Left lung (tissue), 14 donors: ENCODE measurements around the gene NSL1. TPM values are rescaled to one million over a fixed set of nuclear protein-coding genes. Genes with fewer than 3 reads are reported as not detected.
"Not testable (repeated sequence)": the region's sequence is repeated elsewhere in the genome, so short reads cannot be mapped to it uniquely, and the experiment has no call there.

Experiments used
- ATAC-seq: fragments of 200-7000 bp; cut with Tn5 transposase; one replicate; pipeline ENCODE4 v1.9.1; 2020; ENCODE audit warnings: moderate library complexity
- DNase-seq, 4 donors: peaks; one replicate each; pipeline ENCODE4 v3.0.0-alpha.2; 2013 to 2020
- H3K27ac ChIP-seq, 2 donors: fragments of 200-600 bp; sonication (generic) in 1 of 2; one replicate each; pipeline versions ENCODE4 v1.5.0 to v1.8.0; 2020 to 2021
- H3K27me3 ChIP-seq, 2 donors: fragments of 200-600 bp; sonication (generic) in 1 of 2; one replicate each; pipeline versions ENCODE4 v1.5.0 to v1.8.0; 2020 to 2021
- H3K36me3 ChIP-seq, 2 donors: fragments of 200-600 bp; sonication (generic) in 1 of 2; one replicate each; pipeline versions ENCODE4 v1.5.0 to v1.8.0; 2020 to 2021
- H3K4me1 ChIP-seq, 2 donors: fragments of 200-600 bp; one replicate each; pipeline ENCODE4 v1.8.0; 2021
- H3K4me3 ChIP-seq, 2 donors: fragments of 200-600 bp; sonication (generic) in 1 of 2; one replicate each; pipeline versions ENCODE4 v1.5.0 to v1.8.0; 2020 to 2021; ENCODE audit warnings: mild to moderate bottlenecking in 1 of 2
- H3K9me3 ChIP-seq, 2 donors: fragments of 200-600 bp; sonication (generic) in 1 of 2; one replicate each; pipeline versions ENCODE4 v1.5.0 to v1.8.0; 2020 to 2021
- CTCF ChIP-seq, 2 donors: fragments of 200-600 bp; sonication (generic) in 1 of 2; IDR thresholded peaks; one replicate each; pipeline versions ENCODE4 v1.5.0 to v1.8.0; 2021; ENCODE audit warnings: antibody characterized with exemption in 2 of 2
- intact Hi-C, 2 donors: fragments of 100-400 bp; cut with DNase I; formaldehyde crosslinking; loops; one replicate each; pipeline versions ENCODE4 v1.11.2 to v1.14.2; 2022
- long read RNA-seq, 12 donors: library from polyadenylated mRNA in 2 of 12; unstranded in 2 of 12; transcript quantifications; one replicate each; pipeline ENCODE4 v2.0.0 and lab custom pipeline, GENCODE V29; 2019 to 2026
- polyA plus RNA-seq, 6 donors: library from polyadenylated mRNA; unstranded; fragments of 120-200 nt; gene quantifications; one replicate each; pipeline ENCODE4 v1.2.1, GENCODE V29; 2013; ENCODE audit not compliant: insufficient read length in 6 of 6
- total RNA-seq, 2 donors: library from RNA; stranded (reverse); fragmentation: NEBNext Ultra II Directional; extraction: Animal tissue kit (Norgen Biotek cat#: 25700); gene quantifications; one replicate each; pipeline ENCODE4 v1.2.1, GENCODE V29; 2021
- donor health status: DM: no; HTN: yes; CAD: no.
- donor health status: DM: no; HTN: no; CAD: no.

NSL1 gene, protein sequence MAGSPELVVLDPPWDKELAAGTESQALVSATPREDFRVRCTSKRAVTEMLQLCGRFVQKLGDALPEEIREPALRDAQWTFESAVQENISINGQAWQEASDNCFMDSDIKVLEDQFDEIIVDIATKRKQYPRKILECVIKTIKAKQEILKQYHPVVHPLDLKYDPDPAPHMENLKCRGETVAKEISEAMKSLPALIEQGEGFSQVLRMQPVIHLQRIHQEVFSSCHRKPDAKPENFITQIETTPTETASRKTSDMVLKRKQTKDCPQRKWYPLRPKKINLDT
- total RNA-seq: 10 to 100 TPM; 31.1 to 33.5 TPM
- polyA plus RNA-seq: 10 to 100 TPM; 34.8 to 43.7 (median 42.1) TPM
- long read RNA-seq, donor 1, transcript NSL1-202 (6 exons, 2,317 nt): major isoform, 21 of 26 reads
- long read RNA-seq, donor 1, partial matches to known transcripts: 0 of 26 reads
- long read RNA-seq, donor 1, other reads (novel, unspliced or antisense): 0 of 26 reads
- long read RNA-seq, donor 2, transcript NSL1-202 (6 exons, 2,317 nt): major isoform, 17 of 19 reads
- long read RNA-seq, donor 2, partial matches to known transcripts: 0 of 19 reads
- long read RNA-seq, donor 2, other reads (novel, unspliced or antisense): 0 of 19 reads
- long read RNA-seq, donor 3, transcript NSL1-202 (6 exons, 2,317 nt): major isoform, 16 of 21 reads
- long read RNA-seq, donor 3, partial matches to known transcripts: 0 of 21 reads
- long read RNA-seq, donor 3, other reads (novel, unspliced or antisense): 0 of 21 reads
- long read RNA-seq, donor 4, transcript NSL1-202 (6 exons, 2,317 nt): major isoform, 19 of 26 reads
- long read RNA-seq, donor 4, partial matches to known transcripts: 0 of 26 reads
- long read RNA-seq, donor 4, other reads (novel, unspliced or antisense): 5 of 26 reads
- long read RNA-seq, donor 5, transcript NSL1-202 (6 exons, 2,317 nt): major isoform, 10 of 11 reads
- long read RNA-seq, donor 5, partial matches to known transcripts: 0 of 11 reads
- long read RNA-seq, donor 5, other reads (novel, unspliced or antisense): 0 of 11 reads
- long read RNA-seq, donor 6, transcript NSL1-202 (6 exons, 2,317 nt): major isoform, 32 of 35 reads
- long read RNA-seq, donor 6, partial matches to known transcripts: 0 of 35 reads
- long read RNA-seq, donor 6, other reads (novel, unspliced or antisense): 0 of 35 reads
- long read RNA-seq, donor 7, transcript NSL1-202 (6 exons, 2,317 nt): major isoform, 10 of 11 reads
- long read RNA-seq, donor 7, partial matches to known transcripts: 0 of 11 reads
- long read RNA-seq, donor 7, other reads (novel, unspliced or antisense): 0 of 11 reads
- long read RNA-seq, donor 8, transcript NSL1-202 (6 exons, 2,317 nt): major isoform, 12 of 16 reads
- long read RNA-seq, donor 8, partial matches to known transcripts: 0 of 16 reads
- long read RNA-seq, donor 8, other reads (novel, unspliced or antisense): 0 of 16 reads
- long read RNA-seq, donor 9, partial matches to known transcripts: 0 of 1 reads
- long read RNA-seq, donor 9, other reads (novel, unspliced or antisense): 0 of 1 reads
- long read RNA-seq, donor 10, transcript NSL1-202 (6 exons, 2,317 nt): major isoform, 11 of 15 reads
- long read RNA-seq, donor 10, partial matches to known transcripts: 0 of 15 reads
- long read RNA-seq, donor 10, other reads (novel, unspliced or antisense): 2 of 15 reads
- long read RNA-seq, donor 11, transcript NSL1-202 (6 exons, 2,317 nt): major isoform, 25 of 27 reads
- long read RNA-seq, donor 11, partial matches to known transcripts: 0 of 27 reads
- long read RNA-seq, donor 11, other reads (novel, unspliced or antisense): 0 of 27 reads
- long read RNA-seq, donor 12, transcript NSL1-202 (6 exons, 2,317 nt): major isoform, 17 of 17 reads
- long read RNA-seq, donor 12, partial matches to known transcripts: 0 of 17 reads
- long read RNA-seq, donor 12, other reads (novel, unspliced or antisense): 0 of 17 reads

GRCh38 chr1:212791676-212792395 lies at the start of gene NSL1, which contains the start of gene TATDN3:
Gene NSL1, minus strand, starts transcription at chr1:212791777. Its CDS starts 14 bp downstream, at chr1:212791763.
Gene TATDN3, plus strand, starts transcription at chr1:212791894. Its CDS starts 28 bp downstream, at chr1:212791922.
- TF ChIP-seq CTCF (IDR thresholded peaks at IDR 0.05): no peak
- intact Hi-C loops: no loop called here
- peaks cover 0 to 10% of the 10 kb centered on the region in 2 donors for H3K36me3 ChIP-seq
- H3K4me3 ChIP-seq: peak within 1 kb of the TSS; percentile 80 to 93
- no peaks in the 10 kb centered on the region for H3K9me3 ChIP-seq
- H3K27ac ChIP-seq: peak within 1 kb of the TSS; percentile 95 to 98
- H3K27me3 ChIP-seq: no peaks in the 10 kb centered on the region
- ATAC-seq (peak; percentile 99), DNase-seq (peak; percentile 91 to 95 (median 95))
- peaks cover 11 to 56% of the 10 kb centered on the region in 2 donors for H3K4me1 ChIP-seq

DNA sequence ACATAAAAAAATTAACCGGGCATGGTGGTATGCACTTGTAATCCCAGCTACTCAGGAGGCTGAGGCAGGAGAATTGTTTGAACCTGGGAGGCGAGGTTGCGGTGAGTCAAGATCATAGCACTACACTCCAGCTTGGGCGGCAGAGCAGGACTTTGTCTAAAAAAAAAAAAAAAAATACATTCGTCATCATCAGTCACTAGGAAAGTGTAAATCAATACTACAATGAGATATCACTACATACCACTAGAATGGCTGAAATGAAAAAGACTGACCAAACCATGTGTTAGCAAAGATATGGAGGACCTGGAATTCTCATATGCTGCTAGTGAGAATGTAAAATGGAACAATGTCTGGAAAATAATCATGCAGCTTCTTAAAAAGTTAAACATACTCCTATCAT lies 46.6 kb upstream of the NSL1 start:
- Histone ChIP-seq H3K36me3 (no peaks in the 10 kb centered on the region), H3K9me3 (no peaks in the 10 kb centered on the region), H3K4me1 (no peaks in the 10 kb centered on the region), H3K27ac (no peak overlapping the region), H3K4me3 (no peak overlapping the region), H3K27me3 (no peaks in the 10 kb centered on the region)
- no peak for DNase-seq
- no peak for ATAC-seq
- no peak for TF ChIP-seq CTCF (IDR thresholded peaks at IDR 0.05)
- intact Hi-C loops: no loop called here

DNA sequence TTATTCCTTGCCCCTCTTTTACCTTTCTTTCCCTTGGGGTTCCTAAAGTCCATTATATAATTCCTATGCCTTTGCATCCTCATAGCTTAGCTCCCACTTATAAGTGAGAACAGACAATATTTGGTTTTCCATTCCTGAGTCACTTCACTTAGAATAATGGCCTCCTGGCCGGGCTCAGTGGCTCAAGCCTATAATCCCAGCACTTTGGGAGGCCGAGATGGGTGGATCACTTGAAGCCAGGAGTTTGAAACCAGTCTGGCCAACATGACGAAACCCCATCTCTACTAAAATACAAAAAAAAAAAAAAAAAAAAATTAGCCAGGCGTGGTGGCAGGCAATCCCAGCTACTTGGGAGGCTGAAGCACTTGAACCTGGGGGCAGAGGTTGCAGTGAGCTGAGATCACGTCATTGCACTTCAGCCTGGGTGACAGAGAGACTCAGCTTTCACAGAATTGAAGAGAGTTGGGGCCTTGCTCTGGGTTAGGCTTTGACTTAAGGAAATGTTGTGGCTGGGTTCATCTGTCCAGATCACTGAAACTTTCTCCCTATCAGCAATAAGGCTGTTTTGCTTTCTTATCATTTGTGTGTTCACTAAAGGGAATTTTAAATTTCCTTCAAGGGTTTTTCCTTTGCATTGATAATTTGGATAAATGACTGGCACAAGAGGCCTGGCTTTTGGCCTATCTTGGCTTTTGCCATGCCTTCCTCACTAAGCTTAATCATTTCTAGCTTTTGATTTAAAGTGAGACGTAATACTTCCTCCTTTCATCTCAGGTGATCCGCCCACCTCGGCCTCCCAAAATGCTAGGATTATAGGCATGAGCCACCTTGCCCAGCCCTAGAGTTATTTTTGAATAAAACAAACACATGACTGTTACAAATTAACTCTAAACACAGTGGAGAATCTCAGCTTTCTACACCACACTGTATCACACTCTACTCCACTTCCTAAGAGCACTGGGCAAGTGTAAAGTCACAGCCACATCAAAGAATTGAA lies 41.9 kb upstream of the NSL1 start:
- H3K4me1 ChIP-seq, intact Hi-C loops, H3K9me3 ChIP-seq, H3K36me3 ChIP-seq, H3K27me3 ChIP-seq, H3K4me3 ChIP-seq: not testable (repeated sequence)
- H3K27ac ChIP-seq: peak overlapping the region; percentile 23 to 60
- DNase-seq (peak in 2 of 4 donors; percentile 37 to 71), ATAC-seq (peak; percentile 92)

GRCh38 chr1:212828395-212828794 lies 36.8 kb upstream of the NSL1 start:
- Histone ChIP-seq H3K27ac (no peak overlapping the region), H3K4me3 (no peak overlapping the region), H3K36me3 (no peaks in the 10 kb centered on the region), H3K4me1 (peaks cover 0 to 4% of the 10 kb centered on the region in 2 donors), H3K9me3 (peaks cover 0 to 24% of the 10 kb centered on the region in 2 donors), H3K27me3 (no peaks in the 10 kb centered on the region)
- TF ChIP-seq CTCF (IDR thresholded peaks at IDR 0.05): no peak
- ATAC-seq (no peak), DNase-seq (no peak)
- intact Hi-C loops: no loop called here
